Adrenal gland (tissue), 12 donors: ENCODE measurements around the gene THBS3. TPM values are rescaled to one million over a fixed set of nuclear protein-coding genes. Genes with fewer than 3 reads are reported as not detected.
A peak's percentile ranks its signal among the peaks of the same experiment; 100 is the strongest.
"Not testable (repeated sequence)": the region's sequence is repeated elsewhere in the genome, so short reads cannot be mapped to it uniquely, and the experiment has no call there.

ENCODE experiments used
- DNase-seq, 7 donors: peaks; one replicate each; pipeline ENCODE4 v3.0.0-alpha.2; 2019 to 2020
- H3K27ac ChIP-seq, 5 donors: fragments of 200-600 bp; sonication (generic) in 4 of 5; 1 replicate in 3 of 5; 2 replicates in 2 of 5; pipeline versions ENCODE4 v1.5.1 to v1.8.0; 2016 to 2020; ENCODE audit warnings: mild to moderate bottlenecking in 1 of 5
- H3K27me3 ChIP-seq: fragments of 200-600 bp; 2 replicates; pipeline ENCODE4 v1.8.0; 2021
- H3K36me3 ChIP-seq, 2 donors: fragments of 200-600 bp; replicated peaks in 1 of 2; 1 replicate in 1 of 2; 2 replicates in 1 of 2; pipeline versions ENCODE4 v1.5.1 to v1.8.0; 2018 to 2022
- H3K4me1 ChIP-seq, 2 donors: fragments of 200-600 bp; replicated peaks in 1 of 2; 1 replicate in 1 of 2; 2 replicates in 1 of 2; pipeline versions ENCODE4 v1.5.1 to v1.8.0; 2018 to 2021
- H3K4me3 ChIP-seq, 4 donors: fragments of 200-600 bp; sonication (generic) in 3 of 4; one replicate each; pipeline ENCODE4 v1.5.1; 2016 to 2018
- H3K9me3 ChIP-seq, 3 donors: fragments of 200-600 bp; sonication (generic) in 1 of 3; replicated peaks in 1 of 3; 1 replicate in 2 of 3; 2 replicates in 1 of 3; pipeline versions ENCODE4 v1.5.1 to v1.8.0; 2016 to 2021
- POLR2A ChIP-seq, 2 donors: fragments of 450-650 bp; IDR thresholded peaks; one replicate each; pipeline ENCODE4 v1.6.1; 2017; ENCODE audit warnings: antibody characterized with exemption in 2 of 2, mild to moderate bottlenecking in 2 of 2, moderate library complexity in 1 of 2
- WGBS, 4 donors: extraction: QIAGEN DNeasy Blood & Tissue Kit in 2 of 4; methylation state at CpG; one replicate each; pipeline versions ENCODE4 v1.1.5 to v1.1.7; 2013 to 2017; 5-methylcytosine and 5-hydroxymethylcytosine counted together
- intact Hi-C, 2 donors: fragments of 100-400 bp; cut with DNase I; formaldehyde crosslinking; loops; one replicate each; pipeline versions ENCODE4 v1.14.1 to v1.15.0; 2022 to 2023
- polyA plus RNA-seq, 3 donors: library from polyadenylated mRNA; stranded (reverse); fragments of 200-250 nt in 2 of 3; fragments of 350-450 nt in 1 of 3; fragmentation: Illumina TruSeq in 1 of 3; extraction: RNeasy Lipid Tissue Mini Kit (QIAGEN cat#74804) in 1 of 3; gene quantifications; one replicate each; pipeline ENCODE4 v1.2.3, GENCODE V29; 2013 to 2014
- total RNA-seq, 9 donors: library from RNA; depleted of rRNA in 4 of 9; stranded (reverse); fragments of >200 nt in 4 of 9; fragments of 120-200 nt in 1 of 9; fragmentation: NEBNext Ultra II Directional in 1 of 9; extraction: Animal tissue kit (Norgen Biotek cat#: 25700) in 1 of 9; gene quantifications; one replicate each; pipeline versions ENCODE4 v1.1.0 to v1.2.4, GENCODE V29; 2013 to 2023
- TF ChIP-seq, protein P1 (sequence below), 6 experiments: fragments of 450-650 bp in 4 of 6; fragments of 200-600 bp in 2 of 6; sonication (generic) in 1 of 6; IDR thresholded peaks; 1 replicate in 5 of 6; 2 replicates in 1 of 6; pipeline versions ENCODE4 v1.5.1 to v1.8.0; 2016 to 2021; ENCODE audit warnings: antibody characterized with exemption in 6 of 6, mild to moderate bottlenecking in 2 of 6, moderate library complexity in 1 of 6
- donor health status: healthy with polysubstance abuse.
- donor health status: Bipolar disorder and iron deficiency.
- donor health status: DM: yes; HTN: yes; CAD: no.
- donor health status: DM: no; HTN: no; CAD: no.
- donor health status: DM: no; HTN: no; CAD: no.
- donor health status: DM: yes; HTN: yes; CAD: no.

THBS3 gene
- total and polyA plus RNA-seq, 12 donors, result 7.1 to 147 (median 16.7) TPM

DNA sequence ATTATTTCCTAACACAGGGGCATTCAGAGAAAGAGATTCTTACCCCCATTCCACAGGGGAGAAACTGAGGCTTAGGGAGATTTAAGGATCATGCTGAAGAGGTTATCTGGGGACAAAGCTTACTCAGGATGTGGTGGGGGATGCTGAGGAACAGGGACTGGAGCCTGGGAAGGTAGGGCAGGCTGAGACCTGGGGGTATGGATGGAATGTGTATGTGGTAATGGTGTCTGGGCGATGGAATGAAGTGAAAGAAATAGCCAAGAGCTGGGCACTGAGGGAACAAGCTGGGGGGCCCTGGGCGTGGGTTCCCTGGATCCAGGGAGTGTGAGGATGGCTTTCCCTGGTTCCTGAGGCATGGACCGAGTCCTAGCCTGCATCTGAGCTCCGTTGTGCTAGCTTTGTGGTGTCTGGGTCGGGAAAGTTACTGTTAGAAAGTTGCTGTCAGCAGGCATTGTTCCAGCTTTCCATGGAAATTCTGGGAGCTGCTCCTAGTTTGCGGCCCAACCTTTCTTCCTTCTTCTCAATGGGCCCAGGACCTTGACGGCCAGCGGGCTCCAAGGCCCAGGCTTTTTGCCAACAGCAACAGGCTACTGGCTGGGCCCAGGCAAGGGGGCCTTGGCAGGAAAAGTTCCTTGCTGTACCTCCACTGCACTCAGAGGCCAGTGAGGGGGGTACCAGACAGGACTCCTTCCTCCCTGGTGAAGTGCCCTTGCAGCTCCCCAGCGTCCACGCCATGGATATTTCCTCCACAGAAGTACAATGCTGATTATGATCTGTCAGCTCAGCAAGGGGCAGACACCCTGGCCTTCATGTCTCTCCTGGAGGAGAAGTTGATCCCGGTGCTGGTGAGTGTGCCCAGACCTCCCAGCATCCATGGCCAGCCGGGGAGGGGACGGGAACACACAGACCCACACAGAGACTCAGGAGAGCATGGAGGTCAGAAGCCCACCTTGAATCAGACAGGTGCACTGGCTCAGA is 24.6 kb upstream of the THBS3 start:
- H3K4me3 ChIP-seq, intact Hi-C loops, H3K27me3 ChIP-seq, H3K9me3 ChIP-seq: not testable (repeated sequence)
- WGBS, 4 donors, result 31 to 51% (median 38%) methylated on average over 8 to 13 of the region's 13 CpGs
- H3K36me3 ChIP-seq, result peaks cover 0 to 18% of the 10 kb centered on the region in 2 donors
- H3K4me1 ChIP-seq, result peaks cover 11 to 12% of the 10 kb centered on the region in 2 donors
- peak; percentile 76 to 89 (median 82) for DNase-seq
- H3K27ac ChIP-seq, result peak overlapping the region; percentile 6 to 86 (median 58)

DNA sequence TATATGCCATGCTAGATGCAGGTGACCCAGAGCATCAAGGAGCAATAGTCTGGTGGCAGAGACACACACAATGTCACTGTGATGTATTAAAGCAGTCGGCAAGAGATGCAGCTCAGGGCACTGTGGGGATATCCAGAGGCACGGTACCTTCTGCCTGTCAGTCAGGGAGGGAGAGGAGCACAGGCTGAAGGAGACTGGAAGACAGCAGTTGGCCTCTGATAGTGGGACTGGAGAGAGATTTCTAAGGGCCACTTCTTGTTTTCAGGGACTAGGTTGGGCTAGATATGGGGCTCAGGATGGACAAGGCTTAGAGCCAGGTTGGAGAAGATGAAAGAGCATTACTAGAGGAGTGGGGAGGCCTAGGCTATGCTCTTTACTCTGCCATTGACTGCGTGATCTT is 23.6 kb upstream of the THBS3 start:
- H3K27ac ChIP-seq, result peak overlapping the region in 4 of 5 donors; percentile 40 to 86 (median 70)
- H3K4me3 ChIP-seq, H3K36me3 ChIP-seq, intact Hi-C loops, H3K9me3 ChIP-seq, H3K27me3 ChIP-seq, DNase-seq: not testable (repeated sequence)
- H3K4me1 ChIP-seq, result peaks cover 17% of the 10 kb centered on the region in 2 donors
- WGBS, 4 donors, result 48 to 81% (median 72%) methylated on average over 3 of the region's 3 CpGs

DNA sequence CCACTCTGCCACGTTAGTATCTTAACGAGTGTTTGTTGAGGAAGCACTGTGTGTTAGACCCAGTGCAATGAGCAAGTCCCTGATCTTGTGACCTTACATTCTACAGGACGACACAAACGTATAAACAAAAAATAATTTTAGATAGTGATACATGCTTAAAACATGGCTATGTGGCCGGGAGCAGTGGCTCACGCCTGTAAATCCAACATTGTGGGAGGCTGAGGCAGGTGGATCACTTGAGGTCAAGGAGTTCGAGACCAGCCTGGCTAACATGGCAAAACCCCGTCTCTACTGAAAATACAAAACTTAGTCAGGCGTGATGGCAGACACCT is 20.4 kb upstream of the THBS3 start:
- no peaks in the 10 kb centered on the region for H3K9me3 ChIP-seq
- intact Hi-C loops, result no loop called here
- WGBS, 4 donors, result 48 to 56% (median 53%) methylated on average over 8 to 9 of the region's 9 CpGs
- H3K4me3 ChIP-seq, result peak overlapping the region in 1 of 4 donors; percentile 60
- no peaks in the 10 kb centered on the region for H3K36me3 ChIP-seq
- no peak for DNase-seq
- H3K27me3 ChIP-seq, result no peaks in the 10 kb centered on the region
- H3K4me1 ChIP-seq, result peaks cover 33 to 40% of the 10 kb centered on the region in 2 donors
- peak overlapping the region in 3 of 5 donors; percentile 23 to 90 (median 89) for H3K27ac ChIP-seq
- TF ChIP-seq, protein P1, sequence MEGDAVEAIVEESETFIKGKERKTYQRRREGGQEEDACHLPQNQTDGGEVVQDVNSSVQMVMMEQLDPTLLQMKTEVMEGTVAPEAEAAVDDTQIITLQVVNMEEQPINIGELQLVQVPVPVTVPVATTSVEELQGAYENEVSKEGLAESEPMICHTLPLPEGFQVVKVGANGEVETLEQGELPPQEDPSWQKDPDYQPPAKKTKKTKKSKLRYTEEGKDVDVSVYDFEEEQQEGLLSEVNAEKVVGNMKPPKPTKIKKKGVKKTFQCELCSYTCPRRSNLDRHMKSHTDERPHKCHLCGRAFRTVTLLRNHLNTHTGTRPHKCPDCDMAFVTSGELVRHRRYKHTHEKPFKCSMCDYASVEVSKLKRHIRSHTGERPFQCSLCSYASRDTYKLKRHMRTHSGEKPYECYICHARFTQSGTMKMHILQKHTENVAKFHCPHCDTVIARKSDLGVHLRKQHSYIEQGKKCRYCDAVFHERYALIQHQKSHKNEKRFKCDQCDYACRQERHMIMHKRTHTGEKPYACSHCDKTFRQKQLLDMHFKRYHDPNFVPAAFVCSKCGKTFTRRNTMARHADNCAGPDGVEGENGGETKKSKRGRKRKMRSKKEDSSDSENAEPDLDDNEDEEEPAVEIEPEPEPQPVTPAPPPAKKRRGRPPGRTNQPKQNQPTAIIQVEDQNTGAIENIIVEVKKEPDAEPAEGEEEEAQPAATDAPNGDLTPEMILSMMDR (IDR thresholded peaks at IDR 0.05), result no peak
- no peak for TF ChIP-seq POLR2A (IDR thresholded peaks at IDR 0.05)

DNA sequence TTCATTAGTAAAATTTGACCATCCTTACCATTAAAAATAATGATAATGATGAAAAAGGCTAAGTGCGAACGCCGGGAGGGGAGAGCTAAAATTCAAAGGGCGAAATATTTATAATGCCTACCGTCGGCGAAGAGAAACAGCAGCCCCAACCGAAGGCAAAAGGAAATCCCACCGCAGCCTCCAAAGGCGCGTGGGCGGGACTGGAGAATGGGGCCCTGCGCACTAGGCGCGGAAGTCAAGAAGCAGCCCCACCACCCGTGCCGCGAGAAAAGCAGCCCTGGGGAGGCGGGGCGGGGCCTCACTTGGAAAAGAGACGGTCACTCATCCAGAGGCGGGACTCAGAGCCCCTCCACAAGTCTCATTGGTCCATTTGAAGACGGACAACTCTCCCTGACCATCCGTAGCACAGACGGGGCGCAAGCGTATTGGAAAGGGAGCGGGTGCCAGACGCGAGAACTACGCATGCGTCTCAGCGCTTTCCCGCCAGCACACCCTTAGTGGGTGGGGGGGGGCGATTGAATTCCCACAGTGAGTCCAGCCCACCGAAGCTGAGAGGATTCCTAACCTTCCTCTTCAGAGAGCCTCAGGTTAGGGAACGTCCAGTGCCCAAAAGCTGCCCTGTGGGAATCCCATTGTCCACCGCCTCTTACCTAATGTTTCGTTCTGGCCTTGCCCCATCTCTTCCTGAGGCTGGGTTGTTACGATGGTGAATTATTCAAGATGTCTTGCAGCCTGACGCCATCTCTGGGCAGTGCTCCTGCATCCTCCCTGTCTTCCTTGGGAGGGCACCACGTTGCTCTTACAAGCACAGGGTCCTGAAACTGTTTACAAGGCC is 19.8 kb upstream of the THBS3 start:
- Histone ChIP-seq H3K4me1 (peaks cover 29 to 37% of the 10 kb centered on the region in 2 donors), H3K27me3 (no peaks in the 10 kb centered on the region), H3K4me3 (peak overlapping the region in 3 of 4 donors; percentile 27 to 60 (median 36)), H3K27ac (peak overlapping the region; percentile 60 to 90 (median 89)), H3K36me3 (no peaks in the 10 kb centered on the region), H3K9me3 (no peaks in the 10 kb centered on the region)
- intact Hi-C loops, result no loop called here
- WGBS, 4 donors, result 0 to 1% (median 0%) methylated on average over 31 to 42 of the region's 42 CpGs
- peak; percentile 43 to 83 for TF ChIP-seq POLR2A (IDR thresholded peaks at IDR 0.05)
- TF ChIP-seq, protein P1 (IDR thresholded peaks at IDR 0.05), result no peak
- peak; percentile 97 to 100 (median 98) for DNase-seq

DNA sequence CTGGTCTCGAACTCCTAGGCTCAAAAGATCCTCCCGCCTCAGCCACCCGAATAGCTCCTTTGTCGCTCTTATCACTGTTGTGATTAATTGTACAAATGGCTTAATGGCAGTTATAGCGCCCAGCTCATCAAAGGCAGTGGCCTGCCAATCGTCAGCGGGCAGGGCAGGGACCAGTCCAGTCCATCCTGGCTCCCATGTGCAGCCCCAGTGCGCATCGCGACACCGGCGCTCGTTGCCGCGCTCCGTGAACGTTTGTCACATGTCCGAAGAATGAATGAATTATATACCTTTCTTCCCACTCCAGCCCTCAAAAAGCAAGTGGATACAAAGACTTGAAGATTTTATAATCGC is 19.2 kb upstream of the THBS3 start:
- H3K4me1 ChIP-seq, result peaks cover 24 to 31% of the 10 kb centered on the region in 2 donors
- TF ChIP-seq, protein P1 (IDR thresholded peaks at IDR 0.05), result no peak
- no peak for TF ChIP-seq POLR2A (IDR thresholded peaks at IDR 0.05)
- no peaks in the 10 kb centered on the region for H3K27me3 ChIP-seq
- H3K4me3 ChIP-seq, result peak overlapping the region in 3 of 4 donors; percentile 27 to 60 (median 36)
- peak overlapping the region; percentile 60 to 90 (median 89) for H3K27ac ChIP-seq
- intact Hi-C loops, result no loop called here
- no peaks in the 10 kb centered on the region for H3K36me3 ChIP-seq
- peak; percentile 52 to 80 (median 63) for DNase-seq
- H3K9me3 ChIP-seq, result no peaks in the 10 kb centered on the region
- 0 to 2% (median 1%) methylated on average over 17 to 19 of the region's 19 CpGs for WGBS, 4 donors
